HG02840 (cell line): ENCODE measurements around the gene ZNF69.
"Not testable (repeated sequence)": the region's sequence is repeated elsewhere in the genome, so short reads cannot be mapped to it uniquely, and the experiment has no call there.

Experiments used
- ATAC-seq: cut with Tn5 transposase; IDR thresholded peaks from one replicate; pipeline ENCODE4 v1.9.1; 2021; ENCODE audit warnings: mild to moderate bottlenecking, moderate library complexity, moderate number of reproducible peaks; ENCODE audit not compliant: unreplicated experiment, low FRiP score

Gene ZNF69

DNA sequence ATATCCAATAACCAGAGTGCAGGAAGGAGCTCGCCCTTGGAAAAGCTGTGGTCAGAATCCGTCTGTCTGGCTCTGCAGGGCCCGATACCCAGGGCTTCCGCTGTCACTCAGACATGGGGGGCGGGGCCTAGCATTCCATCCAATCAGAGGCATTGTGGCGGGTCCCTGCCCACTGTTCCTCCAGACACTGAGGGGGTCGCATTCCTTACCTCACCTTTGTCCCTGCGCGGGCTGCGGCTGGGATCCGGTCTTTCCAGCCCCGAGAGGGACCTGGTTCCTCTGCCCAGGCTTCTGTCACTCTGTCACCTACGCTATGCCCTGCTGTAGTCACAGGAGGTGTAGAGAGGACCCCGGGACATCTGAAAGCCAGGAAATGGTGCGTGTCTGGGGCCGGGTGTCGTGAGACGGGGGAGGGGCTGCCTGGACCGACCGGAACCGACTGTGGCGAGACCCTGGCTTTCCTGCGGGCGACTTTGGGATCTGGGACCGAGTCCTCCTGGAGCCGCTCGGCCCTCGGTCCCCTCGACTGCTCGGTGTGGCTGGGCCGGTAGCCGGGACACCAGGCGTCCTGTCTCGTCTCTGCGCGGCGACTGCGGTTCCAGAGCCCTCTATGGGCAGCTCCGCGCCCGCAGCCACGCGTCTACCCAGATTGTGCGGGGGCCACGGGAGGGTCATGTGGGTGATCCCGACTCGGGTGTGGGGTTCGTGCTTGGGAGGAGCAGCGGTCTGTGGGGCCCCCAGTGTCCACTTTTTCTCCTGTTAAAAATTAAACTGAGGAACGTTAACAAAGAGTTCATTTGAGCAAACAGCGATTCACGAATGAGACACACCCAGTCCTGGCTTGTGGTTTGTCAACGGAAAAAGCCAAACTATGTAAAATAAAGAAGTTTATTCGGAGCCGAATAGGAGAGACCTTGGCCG lies at the start of gene ZNF69:
ZNF69 (plus strand) TSS at position 172 of the 921 bp plus-strand sequence; CDS start at position 314, 142 bp downstream.
- no peak for ATAC-seq

DNA sequence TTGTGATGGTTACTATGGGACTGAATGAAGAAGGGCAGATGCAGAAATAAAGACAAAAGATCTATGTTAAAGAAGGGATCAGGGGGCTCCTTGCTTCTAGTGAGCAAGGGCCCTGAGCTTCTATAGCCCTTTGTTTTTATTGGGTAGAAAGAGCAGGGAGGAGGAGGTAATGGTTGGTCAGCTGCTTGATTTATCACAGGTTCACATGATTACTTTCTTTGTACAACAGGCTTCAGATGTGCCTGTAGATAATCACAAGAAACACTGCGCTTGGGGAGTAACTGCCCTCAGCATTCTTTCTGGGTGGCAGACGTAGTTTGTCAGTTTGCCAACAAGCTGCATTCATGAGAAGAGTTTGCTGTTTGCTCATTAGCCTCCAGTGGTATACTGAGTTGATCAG lies 43.9 kb upstream of the ZNF69 start:
- no peak for ATAC-seq

DNA sequence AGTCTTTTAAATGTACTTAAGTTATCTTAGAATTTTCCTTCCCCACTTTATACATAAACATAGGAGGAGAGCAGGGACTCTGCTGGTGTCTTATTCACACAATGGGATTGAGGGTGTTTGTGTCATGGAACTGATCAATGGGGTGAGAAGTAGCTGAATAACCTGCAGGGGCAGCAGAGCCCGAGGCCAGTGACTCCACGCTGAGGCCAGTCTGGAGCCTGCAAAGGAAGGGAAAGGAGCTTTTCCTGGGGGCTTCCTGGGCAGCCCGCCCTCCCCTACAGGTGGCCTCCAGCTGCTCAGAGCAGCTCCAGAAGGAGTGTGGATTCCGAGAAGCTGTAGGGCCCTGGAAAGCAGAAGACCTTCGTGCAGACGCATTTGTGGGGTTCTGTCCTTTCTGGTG lies 40.0 kb upstream of the ZNF69 start:
- ATAC-seq = not testable (repeated sequence)

DNA sequence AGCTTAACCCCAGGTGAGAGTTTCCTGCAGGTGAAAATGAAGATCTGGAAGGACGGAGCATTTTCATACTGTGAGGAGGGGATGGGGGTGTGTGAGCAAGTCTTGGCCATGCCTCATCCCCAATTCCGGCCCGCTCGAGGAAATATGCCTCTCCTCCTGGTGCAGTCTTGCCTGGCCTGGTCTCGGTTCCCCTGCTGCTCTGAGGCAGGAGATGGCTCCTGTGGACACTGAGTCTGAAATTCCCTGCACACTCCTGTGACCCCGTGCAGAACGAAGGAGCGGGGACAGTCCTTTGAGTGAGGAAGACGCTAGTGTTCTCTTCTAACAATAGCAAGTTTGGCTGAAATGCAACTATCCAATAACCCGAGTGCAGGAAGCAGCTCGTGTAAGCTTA lies 39.4 kb upstream of the ZNF69 start:
- ATAC-seq = no peak

DNA sequence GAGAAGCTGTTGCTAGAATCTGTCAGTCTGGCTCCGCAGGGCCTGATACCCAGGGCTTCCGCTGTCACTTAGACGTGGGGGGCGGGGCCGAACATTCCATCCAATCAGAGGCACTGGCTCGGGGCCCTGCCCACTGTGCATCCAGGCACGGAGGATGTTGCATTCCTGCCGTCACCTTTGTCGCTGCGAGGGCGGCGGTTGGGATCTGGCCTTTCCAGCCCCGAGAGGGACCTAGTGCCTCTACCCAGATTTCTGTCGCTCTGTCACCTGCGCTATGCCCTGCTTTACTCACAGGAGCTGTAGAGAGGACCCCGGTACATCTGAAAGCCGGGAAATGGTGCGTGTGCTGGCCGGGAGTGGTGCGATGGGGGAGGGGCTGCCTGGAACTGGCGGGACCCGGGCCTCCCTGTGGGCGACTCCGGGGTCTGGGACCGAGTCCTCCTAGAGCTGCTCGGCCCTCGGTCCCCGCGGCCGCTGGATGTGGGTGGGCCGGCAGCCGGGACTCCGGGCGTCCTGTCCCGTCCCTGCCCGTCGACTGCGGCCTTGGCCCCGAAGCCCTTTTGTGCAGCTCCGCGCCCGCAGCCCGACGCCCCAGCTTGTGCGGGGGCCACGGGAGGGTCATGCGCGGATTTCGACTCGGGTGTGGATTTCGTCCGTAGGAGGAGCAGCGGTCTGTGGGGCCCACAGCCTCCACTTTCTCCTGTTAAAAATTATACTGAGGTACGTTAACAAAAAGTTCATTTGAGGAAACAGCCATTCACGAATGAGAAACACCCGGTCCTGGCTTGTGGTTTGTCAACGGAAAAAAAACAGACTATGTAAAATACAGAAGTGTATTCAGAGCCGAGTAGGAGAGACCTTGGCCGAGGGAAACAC lies 38.8 kb upstream of the ZNF69 start, which contains the start of gene ZNF439:
ZNF439 (plus strand) TSS at position 133 of the 876 bp plus-strand sequence; CDS start at position 275, 142 bp downstream.
- ATAC-seq = peak; percentile 71

DNA sequence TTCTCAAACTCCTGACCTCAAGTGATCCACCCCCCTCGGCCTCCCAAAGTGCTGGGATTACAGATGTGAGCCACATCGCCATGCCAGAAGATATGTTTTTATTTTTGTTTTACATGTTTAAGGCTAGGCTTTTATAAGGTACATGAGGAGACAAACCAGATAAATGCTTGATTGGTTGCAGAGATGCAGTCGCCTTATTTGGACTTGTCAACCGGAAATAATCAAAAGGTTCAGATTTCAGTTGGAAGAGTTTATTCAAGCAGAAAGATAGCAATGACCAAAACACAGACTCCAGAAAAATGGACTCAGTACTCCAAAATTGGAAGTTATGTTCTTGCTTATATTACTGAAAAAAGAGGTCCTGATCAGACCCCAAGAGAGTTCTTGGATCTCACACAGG lies 37.3 kb upstream of the ZNF69 start:
- ATAC-seq = not testable (repeated sequence)

DNA sequence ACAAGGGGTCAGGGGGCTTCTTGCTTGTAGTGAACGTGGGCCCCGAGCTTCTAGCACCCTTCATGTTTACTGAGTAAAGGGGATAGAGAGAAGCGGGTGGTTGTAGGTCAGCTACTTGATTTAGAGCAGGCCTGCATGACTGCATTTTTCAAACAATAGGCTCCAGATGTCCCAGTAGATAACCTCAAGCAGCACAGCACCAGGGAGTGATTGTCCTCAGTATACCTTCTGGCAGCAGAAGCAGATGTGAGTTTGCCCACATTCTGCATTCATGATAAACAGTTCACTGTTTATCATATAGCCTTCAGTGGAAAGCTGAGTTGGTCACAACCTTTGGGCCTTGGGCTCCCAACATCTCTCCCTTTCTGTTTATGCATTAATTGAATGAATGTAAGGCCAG lies 34.2 kb upstream of the ZNF69 start:
- no peak for ATAC-seq

DNA sequence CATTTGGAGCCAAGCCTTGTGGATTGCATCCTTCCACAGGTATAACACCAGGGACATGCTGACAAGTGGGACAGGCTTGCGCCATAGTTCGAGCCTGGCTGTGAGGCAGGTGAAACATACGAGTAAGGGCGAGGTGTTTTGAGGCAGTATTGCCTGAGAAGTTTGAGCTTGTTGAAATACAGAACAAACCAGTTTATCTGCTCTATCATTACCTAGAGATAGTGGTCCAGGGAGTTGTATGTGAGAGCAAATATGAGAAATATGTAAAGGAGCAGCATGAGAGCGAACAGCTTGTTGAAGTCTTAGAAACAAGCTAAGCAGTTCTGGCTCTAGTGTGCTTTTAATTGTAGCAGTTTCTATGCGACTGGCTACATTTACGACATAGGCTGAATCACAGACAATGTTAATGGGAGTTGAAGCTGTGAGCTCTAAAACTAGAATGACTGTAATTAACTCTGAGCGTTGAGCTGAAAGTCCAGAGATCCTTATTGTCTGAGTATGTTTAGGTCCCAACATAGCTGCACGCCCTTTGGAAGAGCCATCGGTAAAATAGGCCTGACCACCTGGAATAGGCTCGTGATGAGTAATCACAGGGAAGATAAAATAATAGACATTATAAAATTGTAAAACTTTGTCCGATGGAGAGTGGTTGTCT lies 30.9 kb upstream of the ZNF69 start:
- ATAC-seq = no peak

DNA sequence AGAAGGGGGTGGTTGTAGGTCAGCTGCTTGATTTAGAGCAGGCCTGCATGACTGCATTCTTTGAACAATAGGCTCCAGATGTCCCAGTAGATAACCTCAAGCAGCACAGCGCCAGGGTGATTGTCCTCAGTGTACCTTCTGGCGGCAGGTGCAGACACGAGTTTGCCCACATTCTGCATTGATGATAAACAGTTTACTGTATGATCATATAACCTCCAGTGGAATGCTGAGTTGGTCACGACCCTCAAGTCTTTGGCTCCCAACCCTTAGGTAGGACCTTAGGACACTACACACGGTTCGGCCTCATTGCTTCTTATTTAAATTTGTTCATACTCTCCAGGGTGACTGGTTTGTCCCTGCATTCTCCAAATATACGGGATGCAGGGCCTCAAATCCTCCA lies 26.9 kb upstream of the ZNF69 start:
- no peak for ATAC-seq

DNA sequence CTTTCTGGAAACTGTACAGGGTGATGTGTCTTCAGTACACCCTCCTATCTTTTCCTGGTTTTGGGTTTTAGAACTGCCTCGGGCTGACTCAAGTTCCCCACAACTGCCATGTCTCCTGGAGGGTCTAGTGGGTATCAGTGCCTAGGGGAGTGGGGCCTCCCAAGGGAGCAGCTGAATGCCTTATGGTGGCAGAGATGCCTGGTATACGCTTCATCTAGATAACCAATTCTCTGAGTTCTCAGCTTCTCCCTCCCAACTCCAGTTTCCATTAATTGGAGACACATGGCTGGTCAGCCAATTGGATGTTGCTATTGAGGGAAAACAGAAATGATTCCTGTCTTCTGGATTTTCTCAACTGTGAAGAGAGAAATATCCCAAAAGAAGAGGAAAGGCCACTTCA lies 26.3 kb upstream of the ZNF69 start:
- no peak for ATAC-seq

DNA sequence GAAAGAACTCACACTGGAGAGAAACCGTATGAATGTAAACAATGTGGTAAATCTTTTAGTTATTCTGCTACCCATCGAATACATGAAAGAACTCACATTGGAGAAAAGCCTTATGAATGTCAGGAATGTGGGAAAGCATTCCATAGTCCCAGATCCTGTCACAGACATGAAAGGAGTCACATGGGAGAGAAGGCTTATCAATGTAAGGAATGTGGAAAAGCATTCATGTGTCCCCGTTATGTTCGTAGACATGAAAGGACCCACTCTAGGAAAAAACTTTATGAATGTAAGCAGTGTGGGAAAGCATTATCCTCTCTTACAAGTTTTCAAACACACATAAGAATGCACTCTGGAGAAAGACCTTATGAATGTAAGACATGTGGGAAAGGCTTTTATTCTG lies 19.8 kb upstream of the ZNF69 start:
- not testable (repeated sequence) for ATAC-seq

DNA sequence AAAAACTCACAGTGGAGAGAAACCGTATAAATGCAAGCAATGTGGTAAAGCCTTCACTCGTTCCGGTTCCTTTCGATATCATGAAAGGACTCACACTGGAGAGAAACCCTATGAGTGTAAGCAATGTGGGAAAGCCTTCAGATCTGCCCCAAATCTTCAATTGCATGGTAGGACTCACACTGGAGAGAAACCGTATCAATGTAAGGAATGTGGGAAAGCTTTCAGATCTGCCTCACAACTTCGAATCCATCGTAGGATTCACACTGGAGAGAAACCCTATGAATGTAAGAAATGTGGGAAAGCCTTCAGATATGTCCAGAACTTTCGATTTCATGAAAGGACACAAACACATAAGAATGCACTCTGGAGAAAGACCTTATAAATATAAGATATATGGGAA lies 19.4 kb upstream of the ZNF69 start:
- ATAC-seq = no peak

DNA sequence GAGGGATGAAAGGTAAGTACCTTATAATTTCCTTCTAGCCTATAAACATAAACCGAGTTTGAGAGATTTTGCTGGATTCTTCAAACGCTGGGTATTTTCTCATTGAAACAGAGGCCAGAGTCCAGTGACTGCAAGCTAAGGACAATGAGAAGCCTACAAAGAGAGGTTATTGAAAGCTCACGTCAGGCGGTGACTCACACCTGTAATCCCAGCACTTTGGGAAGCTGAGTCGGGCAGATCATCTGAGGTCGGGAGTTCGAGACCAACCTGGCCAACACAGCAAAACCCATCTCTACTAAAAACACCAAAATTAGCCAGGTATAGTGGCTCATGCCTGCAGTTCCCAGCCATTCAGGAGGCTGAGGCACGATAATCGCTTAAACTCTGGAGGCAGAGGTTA lies 15.0 kb upstream of the ZNF69 start:
- ATAC-seq = no peak

DNA sequence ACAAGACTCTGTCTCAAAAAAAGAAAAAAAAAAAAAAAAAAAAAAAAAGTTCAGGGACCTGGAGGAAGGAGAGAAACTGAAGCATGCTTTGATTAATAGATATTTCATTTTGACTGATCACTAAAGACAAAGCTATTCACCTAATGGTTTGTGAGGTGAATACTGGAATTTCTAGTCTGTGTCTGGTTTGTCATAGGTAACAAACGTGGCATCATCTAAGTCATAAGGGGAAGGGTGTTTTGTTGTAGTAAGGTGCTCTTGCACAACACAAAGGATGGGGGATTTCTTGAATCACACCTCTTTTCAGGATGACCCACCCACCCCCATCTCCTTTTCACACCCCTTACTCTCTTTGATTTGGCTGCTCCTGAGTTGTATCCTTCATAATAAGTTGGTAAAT lies 13.8 kb upstream of the ZNF69 start:
- ATAC-seq = no peak

DNA sequence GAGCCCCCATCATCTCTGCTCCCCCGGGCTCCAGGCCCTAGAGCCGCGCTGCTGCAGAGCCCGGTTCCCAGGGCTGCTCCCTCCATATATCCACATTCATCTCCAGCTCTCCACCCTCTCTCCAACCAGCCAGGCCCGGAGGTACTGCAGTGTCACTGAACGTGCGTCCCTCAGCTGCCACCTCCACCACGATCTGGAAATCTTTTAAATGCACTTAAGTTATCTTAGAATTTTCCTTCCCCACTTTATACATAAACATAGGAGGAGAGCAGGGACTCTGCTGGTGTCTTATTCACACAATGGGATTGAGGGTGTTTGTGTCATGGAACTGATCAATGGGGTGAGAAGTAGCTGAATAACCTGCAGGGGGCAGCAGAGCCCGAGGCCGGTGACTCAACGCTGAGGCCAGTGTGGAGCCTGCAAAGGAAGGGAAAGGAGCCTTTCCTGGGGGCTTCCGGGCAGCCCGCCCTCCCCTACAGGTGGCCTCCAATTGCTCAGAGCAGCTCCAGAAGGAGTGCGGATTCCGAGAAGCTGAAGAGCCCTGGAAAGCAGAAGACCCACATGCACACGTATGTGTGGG lies 7.8 kb upstream of the ZNF69 start:
- not testable (repeated sequence) for ATAC-seq

DNA sequence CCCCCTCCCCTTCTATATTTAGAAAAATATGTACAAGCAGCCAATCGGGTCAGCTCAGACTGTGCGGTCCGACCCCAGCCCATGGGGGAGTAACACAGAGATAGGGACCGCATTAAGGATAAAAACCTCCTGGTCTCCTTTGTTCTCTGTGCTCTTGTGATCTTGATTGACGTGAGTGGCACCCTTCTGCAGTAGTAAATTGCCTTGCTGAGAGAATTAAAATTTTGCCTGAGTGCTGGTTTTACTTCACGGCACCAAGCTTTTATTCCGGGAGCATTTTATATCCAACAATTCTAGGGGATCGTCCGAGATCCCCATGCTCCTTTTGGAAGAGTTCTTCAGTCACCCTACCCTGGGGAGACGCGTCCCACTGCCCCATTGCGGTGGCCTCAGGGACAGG lies 7.0 kb upstream of the ZNF69 start:
- ATAC-seq = no peak

DNA sequence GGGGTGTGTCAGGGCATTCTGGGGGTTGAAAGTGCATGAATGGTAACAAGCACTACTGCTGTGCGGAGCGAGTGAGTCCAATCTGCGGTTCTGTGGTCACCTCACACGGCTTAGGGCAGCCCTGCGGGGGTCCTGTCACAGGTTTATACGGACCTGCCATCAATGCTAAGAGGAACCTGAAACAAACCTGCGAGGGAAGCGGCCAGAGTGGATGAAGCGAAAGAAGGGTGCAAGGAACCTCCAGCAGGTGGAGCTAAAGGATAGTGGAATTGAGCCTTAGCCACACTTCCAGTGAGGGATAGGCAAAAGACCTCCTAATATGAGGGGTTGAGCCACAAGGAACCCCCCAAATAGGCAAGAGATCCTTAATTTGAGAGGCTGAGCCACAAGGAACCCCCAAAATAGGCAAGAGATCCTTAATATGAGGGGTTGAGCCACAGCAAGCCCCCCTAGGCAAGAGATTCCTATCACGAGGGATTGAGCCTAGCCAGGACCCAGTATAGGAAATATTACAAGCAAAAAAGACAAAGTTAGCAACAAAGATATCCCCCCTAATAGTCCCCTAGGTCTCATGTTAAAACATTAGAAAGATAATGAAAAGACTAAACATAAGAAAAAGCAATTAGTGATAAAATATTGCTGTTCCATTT lies 6.3 kb upstream of the ZNF69 start:
- no peak for ATAC-seq

DNA sequence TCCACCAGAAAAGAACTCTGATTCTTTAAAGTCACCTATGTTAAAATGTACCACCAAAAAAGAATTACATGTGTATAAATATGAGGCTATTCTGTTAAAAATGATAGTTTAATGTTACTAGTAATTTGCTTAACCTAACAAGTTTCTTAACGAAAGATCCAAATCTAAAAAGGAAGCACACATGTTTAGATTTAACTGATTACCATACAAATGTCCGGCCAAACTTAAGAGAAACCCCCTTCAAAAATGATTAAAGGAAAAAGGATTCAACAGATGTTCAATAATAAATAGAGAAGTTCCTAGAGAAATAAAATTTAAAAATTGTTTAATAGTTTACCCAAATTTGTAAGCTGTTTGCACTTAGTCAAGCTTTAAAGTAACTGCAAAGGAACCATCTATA lies 5.0 kb upstream of the ZNF69 start:
- no peak for ATAC-seq

DNA sequence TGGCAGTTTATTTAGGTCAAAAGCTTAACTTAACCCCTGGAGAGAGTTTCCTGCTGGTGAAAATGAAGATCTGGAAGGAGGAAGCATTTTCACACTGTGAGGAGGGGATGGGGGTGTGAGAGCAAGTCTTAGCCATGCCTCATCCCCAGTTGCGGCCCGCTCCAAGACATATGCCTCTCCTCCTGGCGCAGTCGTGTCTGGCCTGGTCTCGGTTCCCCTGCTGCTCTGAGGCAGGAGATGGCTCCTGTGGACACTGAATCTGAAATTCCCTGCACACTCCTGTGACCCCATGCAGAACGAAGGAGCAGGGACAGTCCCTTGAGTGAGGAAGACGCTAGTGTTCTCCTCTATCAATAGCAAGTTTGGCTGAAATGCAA lies 360 bp upstream of the ZNF69 start:
- no peak for ATAC-seq

DNA sequence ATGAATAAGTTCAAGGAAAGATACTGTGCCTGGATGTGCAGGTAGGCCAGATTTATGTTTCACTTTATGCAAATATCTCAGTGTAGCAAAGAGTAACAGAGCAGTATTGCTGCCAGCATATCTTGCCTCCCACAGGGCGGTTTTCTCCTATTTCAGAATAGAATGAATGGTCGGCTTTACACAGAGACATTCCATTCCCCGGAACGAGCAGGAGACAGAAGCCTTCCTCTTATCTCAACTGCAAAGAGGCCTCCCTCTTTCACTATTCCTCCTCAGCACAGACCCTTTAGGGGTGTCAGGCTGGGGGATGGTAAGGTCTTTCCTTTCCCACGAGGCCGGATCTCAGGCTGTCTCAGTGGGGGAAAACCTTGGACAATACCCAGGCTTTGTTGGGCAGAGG lies 2.3 kb downstream of the ZNF69 start:
- not testable (repeated sequence) for ATAC-seq
